NCI-H1417 treated with DMSO at 0.1 percent for 48 hours (cell line): ENCODE data around the gene PYROXD2.
"Not testable (repeated sequence)": the region's sequence is repeated elsewhere in the genome, so short reads cannot be mapped to it uniquely, and the experiment has no call there.

Source experiments
- DNase-seq: peaks from one replicate; lab custom pipeline; 2025; lab: John Stamatoyannopoulos, UW

Gene PYROXD2

DNA sequence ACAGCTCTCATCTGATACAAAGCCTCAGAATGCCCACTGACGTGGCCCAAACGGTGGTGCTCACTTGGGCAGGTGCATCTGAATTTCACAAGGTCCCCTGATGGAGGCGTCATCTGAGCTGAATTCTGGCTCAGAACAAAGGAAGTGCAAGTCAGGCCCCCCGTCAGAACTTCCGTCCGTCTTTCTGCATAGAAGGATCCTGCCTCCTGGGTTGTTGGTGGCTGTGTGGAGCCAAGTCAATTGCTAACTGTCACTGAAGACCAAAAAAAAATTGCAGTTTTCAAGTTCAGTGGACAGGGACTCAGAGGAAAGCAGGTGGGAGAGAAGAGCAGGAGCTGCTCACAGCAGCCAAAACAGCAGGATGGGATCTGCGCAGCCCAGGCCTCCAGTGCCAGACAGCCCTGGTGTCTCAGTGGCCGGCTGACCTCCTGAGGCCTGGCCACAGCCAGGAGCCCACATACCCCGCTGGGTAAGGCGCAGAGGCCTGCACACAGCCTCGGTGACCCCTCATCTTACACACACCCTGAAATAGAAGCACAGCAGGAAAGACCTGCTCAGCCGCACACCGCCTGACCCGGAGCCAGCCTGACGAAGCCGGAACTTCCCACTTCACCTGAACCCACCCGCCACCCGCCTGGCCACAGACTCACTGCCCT, 49.4 kb downstream of the PYROXD2 start:
- DNase-seq: no peak

DNA sequence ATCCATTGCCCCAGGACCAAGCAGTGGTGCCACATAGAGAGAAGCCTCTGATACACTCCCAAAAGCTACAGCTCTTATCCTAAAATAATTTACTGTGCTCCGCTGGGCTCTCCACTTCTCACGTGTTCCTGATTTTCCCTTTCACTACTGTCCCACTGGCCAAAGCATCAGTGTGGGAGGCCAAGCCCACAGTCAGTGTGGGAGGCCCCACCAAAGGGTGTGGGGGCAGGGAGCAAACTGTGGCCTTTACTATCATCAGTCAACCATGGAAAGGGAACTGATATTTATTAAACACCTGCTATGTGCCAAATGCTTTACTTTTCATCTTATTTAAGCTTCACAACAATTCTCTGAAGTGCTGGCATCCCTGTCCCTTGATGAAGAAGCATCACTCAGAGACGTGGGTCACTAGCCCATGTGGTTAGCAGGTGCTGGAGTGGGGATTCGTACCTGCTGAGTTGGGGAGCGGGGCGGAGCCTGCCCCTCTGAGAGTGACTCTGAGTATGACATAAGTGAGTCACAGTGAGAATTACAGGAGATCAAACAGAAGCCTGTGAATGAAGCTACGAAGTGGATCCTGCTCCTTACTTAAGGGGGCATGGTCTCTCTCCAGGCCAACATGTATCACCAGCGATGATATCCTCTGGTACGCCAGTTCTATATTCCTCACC, 50.4 kb downstream of the PYROXD2 start:
- DNase-seq: no peak

DNA sequence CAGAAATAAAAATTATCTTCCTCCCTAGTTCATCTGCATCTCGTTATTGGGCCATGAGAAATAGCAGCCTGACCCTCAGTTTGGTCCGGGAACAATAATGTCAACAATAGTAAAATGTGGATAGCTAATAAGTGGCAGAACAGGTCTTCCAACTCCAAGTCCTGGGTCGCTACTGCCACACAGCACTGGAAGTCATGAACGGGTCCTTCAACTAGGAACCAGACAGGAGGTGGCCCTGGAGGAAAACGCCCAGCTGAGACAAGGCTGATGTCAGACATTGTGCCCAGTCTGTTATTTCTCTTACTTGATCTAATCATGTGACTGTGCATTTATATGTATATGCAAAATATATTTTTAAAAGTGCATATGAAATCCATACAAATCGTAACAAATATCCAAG, 51.8 kb downstream of the PYROXD2 start:
- no peak for DNase-seq

DNA sequence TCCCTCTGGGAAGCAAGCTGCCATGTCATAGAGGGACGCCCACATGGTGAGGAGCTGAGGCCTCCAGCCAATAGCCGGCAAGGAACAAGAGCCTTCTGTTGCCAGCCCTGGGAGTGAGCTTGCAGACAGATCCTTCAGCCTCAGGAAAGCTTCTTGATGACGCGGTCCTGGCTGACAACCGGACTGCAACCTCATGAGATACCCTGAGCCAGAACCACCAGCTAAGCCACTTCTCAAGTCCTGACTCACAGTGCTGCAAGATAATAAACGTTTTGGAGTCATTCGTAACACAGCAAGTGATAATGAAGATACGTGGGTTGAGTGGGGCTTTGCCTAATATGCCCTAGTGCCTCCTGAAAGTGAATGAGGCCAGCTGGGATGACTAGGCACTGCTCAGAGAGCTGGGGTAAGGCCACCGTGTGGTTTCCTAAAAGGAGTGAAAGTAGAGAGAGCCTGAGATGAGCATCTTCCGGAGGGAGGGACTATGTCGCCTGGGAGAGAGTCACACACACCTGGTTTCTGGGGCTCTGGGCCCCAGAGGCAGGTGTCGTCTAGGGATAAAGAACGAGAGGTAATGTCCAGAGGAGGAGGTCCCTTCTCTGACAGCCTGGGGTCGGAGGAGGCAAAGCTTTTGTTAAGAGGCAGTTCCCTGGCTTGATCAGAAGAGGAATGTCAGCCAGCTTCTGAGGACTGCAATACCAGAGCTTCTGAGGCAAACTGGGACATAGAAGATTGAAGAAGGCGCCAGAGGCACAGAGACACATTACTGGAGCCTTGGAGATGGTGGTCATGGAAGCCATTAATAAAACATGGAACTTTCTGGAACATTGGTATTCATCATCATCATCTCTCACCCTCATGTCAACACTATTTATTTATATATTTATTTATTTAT, 53.6 kb downstream of the PYROXD2 start:
- DNase-seq: no peak

DNA sequence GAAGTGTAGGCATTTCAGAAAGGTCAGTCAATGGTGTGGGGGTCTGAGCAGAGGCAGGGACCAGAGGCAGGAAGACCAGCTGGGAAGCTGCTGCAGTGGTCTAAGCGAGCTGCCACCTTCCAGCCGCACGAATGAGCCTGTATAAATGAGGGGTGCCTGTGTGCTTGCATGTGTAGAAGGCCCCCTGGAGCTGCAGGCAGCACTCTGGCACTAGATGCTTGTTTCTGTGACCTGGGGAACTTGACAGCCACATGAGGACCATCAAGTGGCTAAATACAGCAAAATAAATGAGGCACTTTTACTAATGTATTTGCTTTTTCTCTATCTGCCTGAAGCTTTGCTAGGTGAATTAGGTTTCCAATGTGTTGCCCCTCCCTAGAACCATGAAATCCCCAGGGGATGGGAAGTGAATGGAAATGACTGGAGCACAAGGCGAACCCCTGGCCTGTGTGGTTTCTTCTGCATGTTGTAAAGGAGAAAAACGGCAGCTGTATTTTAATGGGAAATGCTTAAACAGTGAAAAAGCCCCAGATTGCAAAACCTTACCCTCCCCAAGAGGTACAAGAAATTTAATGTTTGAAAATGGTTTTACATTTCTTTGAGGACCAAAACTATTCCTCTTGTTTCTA, 57.7 kb downstream of the PYROXD2 start:
- no peak for DNase-seq

DNA sequence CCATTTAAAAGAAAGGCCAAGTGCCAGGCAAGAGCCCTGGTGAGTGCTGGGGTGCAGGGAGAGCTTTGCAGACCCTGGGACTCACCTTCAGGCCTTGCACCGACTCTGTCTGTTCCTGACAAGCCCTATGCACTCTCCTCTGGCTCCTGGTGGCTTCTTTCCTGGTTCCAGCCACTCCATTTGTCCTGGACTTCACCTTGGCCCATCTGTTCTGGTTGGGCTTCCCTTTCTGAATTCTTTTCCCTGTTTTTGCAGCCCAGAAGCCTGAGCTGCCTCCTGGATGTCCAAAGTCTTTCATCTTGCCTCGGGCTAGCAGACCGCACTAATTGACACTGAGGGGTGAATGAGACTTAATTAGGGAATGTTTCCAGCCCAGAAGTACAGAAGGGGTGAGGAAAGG, 60.5 kb downstream of the PYROXD2 start:
- no peak for DNase-seq

DNA sequence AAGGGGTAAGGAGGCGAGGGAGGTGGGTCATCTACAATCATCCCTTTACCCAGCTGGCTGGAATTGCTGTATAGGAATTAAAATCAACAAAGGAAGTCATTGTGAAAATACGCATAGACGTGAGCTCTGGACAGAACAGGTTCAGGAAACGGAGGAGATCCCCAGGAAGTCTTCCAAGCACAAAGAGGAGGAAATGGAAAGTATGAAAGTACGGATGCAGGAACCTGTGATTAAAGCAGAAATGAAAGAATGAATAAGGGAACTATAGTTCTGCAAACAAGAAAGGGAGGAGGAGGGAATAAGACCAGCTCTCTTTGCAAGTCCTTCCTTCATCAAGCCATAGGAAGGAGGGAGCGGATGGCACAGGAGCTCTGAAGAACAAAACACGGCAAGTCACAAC, 61.8 kb downstream of the PYROXD2 start:
- no peak for DNase-seq

DNA sequence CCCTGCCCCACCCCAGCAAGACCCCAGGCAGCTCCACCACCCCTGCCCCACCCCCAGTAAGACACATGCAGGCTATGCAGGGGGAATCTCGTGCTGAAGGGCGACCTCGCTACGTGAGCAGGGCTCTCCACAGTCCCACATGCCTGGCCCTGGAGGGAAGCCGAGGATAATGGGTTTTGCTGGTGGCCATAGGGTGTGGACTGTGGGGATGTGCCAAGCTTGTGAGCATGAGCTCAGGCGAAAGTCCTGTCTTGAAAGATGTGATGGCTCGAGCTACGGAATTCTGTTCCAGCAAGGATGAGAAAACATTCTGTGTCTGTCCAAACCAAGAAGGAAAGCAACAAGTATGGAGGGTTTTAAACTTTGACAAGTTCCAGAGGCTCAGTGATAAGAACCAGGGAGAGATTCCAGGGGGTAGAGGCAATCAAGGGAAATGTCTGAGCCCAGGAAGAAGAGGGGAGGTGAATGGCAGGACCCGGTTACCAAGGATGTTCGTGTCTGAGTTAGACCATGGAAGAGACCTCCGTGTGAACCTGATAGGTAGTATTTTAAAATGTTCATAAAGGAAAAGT, 63.1 kb downstream of the PYROXD2 start:
- no peak for DNase-seq

DNA sequence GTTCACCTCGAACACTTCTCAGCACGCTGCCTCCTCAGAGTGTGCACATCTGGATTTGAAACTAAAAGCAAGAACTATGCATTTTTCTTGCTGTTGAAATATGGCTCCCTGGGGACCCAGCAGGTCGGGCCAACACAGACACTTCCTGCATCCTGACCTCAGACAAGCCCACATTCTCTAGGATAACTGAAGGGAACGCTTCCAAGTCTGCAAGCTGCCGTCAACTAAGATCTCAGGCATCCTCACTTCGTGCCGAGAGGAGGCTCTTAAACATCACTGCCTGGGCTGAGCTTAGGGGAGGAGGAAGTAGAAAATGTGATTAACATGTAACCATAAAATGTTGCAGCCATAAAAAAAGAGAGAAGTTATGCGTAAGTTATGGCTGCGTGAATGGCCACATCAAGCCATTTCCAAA, 65.5 kb downstream of the PYROXD2 start:
- DNase-seq: no peak

DNA sequence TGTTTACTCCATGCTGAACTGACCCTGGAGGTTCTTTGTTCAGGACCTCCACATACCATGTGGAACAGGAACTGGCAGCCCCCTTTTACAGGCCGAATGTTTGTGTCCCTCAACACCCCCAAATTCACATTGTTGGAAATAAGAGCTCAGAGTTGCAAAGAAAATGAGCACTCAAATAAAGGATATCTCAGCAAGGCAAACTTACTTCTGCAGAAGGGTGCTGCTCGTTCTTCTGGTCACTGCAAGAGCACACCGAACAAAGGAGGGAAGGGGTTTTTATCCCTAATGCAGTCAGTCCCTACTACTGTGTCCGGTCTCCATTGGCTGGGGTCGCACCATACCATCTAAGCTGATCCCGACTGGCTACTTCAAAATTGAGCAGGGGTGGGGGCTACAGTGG, 68.1 kb downstream of the PYROXD2 start:
- DNase-seq: no peak

DNA sequence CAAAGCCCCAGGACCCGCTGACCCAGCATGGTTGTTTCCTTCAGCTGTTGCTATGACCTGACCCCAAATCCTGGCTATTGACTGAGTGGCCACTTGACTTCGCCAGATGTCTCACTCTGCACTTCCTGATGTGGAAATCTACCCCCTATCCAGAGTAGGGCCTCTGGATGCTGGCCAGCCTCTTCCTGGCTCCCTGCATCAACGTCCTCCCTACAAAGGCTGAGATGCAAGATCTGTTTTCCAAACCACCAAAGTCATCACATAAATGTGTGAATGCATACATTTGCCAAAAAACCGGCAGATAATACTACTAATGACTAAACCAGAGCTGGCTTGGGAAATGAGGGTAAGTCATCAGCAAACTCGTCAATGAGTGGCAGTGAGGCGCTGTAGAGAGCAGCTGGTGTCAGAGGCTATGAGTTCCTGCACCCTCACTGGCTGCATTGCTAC, 70.4 kb downstream of the PYROXD2 start:
- no peak for DNase-seq

DNA sequence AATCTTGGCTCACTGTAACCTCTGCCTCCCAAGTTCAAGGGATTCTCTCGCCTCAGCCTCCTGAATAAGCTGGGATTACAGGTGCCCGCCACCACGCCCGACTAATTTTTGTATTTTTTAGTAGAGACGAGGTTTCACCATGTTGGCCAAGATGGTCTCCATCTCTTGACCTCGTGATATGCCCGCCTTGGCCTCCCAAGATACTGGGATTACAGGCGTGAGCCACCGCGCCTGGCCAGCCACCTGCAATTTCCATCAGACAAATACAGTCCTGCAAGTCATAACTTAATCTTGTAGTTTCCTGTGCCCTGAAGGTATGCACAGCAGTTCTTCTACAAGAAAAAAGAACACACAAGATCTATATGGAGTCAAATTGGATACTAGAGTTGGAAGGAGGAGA, 73.3 kb downstream of the PYROXD2 start:
- DNase-seq: not testable (repeated sequence)

DNA sequence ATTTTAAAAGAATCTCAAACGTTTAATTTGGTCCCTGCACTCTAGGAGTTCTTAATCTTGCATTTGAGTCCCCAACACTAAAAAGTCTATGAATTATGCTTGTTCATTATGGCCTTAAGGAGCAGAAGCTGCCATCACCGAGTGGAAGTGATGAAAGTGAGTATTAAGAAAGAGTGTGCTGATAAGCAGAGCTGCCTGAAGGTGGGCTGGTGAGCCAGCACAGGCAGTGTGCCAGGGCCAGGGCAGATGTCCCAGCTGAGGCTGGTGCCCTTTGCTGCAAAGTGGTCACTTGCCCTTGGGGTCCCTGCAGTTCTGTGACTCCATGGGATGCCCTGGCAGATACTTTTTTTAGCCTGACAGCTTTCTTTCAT, 74.1 kb downstream of the PYROXD2 start:
- no peak for DNase-seq

DNA sequence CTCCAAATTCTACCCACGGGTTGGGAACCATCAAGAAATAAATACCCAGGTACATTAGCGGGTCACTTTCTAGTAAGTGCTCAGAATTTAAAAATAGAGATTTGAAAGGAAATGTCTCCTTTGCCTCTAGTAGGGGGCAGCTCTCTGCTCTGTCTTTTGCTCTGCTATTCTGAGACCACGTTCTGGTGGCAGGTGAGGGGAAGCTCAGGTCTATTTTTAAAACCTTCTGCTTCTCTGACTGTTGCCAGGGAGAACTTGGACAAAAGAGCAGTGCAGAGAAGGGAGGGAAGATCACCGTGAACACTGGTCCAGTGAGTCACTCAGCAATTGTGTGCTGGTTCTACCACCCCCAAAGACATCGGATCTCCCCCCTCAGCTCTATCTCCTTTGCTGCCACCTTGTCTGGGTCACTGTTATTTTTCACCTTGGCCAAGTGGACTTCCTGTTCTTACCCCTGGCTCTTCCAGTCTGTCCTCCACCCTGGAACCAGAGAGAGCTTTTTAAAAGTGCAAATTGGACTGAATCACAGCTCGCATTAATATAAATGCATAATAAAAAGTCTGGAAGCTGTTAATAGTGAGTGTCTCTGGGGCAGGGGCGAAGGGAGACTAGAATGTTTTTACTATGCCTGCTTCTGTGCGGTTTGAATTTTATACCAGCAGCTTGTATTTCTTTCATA, 74.6 kb downstream of the PYROXD2 start:
- no peak for DNase-seq

DNA sequence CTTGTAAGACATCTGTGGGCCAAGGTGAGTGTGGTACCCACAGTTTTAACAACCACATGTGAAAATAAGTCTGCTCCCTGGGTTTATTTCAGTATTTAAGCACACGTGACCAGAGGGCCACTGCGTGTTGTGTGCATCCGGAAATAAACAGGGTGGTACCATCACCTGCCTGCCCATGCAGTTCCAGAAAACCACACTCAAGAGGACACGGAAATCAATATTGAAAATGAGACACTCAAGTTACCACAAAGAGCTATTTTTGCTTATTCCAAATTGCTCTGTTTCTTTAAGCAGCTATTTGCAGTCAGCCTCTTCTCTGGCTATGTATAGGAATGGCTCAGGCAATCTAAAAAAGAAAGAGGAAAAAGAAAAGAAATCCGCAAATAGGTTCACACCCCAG, 75.2 kb downstream of the PYROXD2 start:
- no peak for DNase-seq

DNA sequence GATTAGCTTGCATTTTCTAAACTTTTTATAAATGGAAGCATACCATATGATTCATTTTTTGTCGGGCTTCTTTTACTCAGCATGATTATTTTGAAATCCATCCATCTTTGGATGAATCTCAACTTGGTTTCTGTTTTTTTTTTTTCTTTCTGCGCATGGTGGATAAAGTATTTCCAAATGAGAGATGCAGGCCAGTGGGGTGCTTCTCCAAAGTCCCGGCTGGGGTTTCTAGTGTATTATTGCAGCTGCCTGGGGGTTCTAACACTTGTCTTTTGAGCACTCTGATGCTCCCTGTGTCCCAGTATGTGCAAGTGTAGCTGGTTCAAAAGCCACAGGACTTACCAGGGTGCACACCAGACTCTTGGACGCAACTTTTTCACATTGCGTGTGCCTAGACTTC, 76.1 kb downstream of the PYROXD2 start:
- DNase-seq: no peak

DNA sequence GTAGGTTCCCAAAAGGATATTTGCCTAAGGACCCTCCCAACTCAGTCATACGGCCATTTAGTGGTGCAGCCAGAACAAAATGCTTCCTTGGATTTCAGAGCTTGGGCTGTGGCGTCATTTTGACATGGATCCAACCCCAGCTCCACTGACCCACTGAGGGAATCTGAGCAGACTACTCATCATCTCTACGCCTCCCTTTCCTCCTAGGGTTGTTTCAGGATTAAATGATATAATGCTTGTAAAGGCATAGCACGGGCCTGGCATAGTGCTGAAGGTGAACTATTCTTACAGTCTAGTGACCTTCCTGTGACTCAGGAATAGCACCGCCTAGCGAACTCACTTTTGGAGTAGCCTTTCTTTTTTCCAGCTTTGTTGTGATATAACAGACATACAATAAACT, 76.7 kb downstream of the PYROXD2 start:
- no peak for DNase-seq

DNA sequence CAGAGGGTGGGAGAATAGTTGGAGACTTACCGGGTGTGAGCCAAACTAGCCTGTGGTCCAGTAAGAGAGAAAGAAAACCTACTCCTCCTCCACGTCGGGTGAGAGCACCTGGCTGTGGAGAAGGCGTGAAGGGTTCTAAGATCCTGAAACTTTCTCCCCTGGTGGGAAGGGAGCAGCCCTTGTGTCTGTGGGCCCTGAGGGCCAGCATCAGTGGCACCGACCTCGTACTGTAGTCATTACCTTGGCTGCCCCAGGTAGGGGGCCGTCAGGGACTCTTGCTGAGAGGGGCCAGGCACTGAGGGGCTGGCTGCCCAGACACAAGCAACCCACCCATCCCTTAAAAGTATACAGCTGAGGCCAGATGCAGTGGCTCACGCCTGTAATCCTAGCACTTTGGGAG, 77.5 kb downstream of the PYROXD2 start:
- no peak for DNase-seq
